MCF 10A (cell line): ENCODE results near the gene ATG4D. TPM values are rescaled to one million over a fixed set of nuclear protein-coding genes. Genes with fewer than 3 reads are reported as not detected.

Source experiments
- BruUV-seq: library from RNA; stranded (reverse); fragments of 400-500 nt; replicated peaks from 2 replicates; lab custom pipeline; 2021; lab: Mats Ljungman, UMichigan
- CTCF ChIA-PET: fragments of 300-600 bp; sonication (Branson Sonifier 250); formaldehyde crosslinking; extraction: SDS; loops from one replicate; lab custom pipeline; 2021; ENCODE audit warnings: antibody characterized with exemption, inconsistent platforms; lab: Yijun Ruan, JAX
- POLR2A ChIA-PET: fragments of 300-600, 350-650 bp; sonication (Branson Sonifier 250); formaldehyde crosslinking; extraction: SDS; loops from one replicate; lab custom pipeline; 2020; ENCODE audit warnings: antibody characterized with exemption, inconsistent platforms; lab: Yijun Ruan, JAX
- DNase-seq: peaks from one replicate; pipeline ENCODE4 v3.0.0-alpha.2; 2018; ENCODE audit not compliant: unreplicated experiment
- H3K27ac Mint-ChIP-seq: one replicate; pipeline ENCODE4 v1.8.0; 2022; ENCODE audit warnings: mild to moderate bottlenecking, low read depth, mixed read lengths; ENCODE audit not compliant: unreplicated experiment
- H3K27me3 Mint-ChIP-seq: one replicate; pipeline ENCODE4 v1.8.0; 2022; ENCODE audit warnings: mixed read lengths; ENCODE audit not compliant: insufficient read depth, unreplicated experiment
- H3K36me3 Mint-ChIP-seq: one replicate; pipeline ENCODE4 v1.8.0; 2022; ENCODE audit warnings: mild to moderate bottlenecking, moderate library complexity, mixed read lengths; ENCODE audit not compliant: insufficient read depth, unreplicated experiment
- H3K4me1 Mint-ChIP-seq: one replicate; pipeline ENCODE4 v1.8.0; 2022; ENCODE audit warnings: mixed read lengths; ENCODE audit not compliant: insufficient read depth, unreplicated experiment
- H3K4me3 Mint-ChIP-seq: one replicate; pipeline ENCODE4 v1.8.0; 2022; ENCODE audit warnings: mild to moderate bottlenecking, moderate library complexity, mixed read lengths; ENCODE audit not compliant: unreplicated experiment
- H3K9me3 Mint-ChIP-seq: one replicate; pipeline ENCODE4 v1.8.0; 2022; ENCODE audit warnings: mixed read lengths; ENCODE audit not compliant: unreplicated experiment
- intact Hi-C: fragments of 100-400 bp; cut with micrococcal nuclease; formaldehyde crosslinking; loops from 2 replicates; pipeline ENCODE4 v1.14.1; 2022
- total RNA-seq: library from RNA; stranded (reverse); gene quantifications from 2 replicates; pipeline ENCODE4 v1.2.3, GENCODE V29; 2022
- TF ChIP-seq, protein P1 (sequence below): fragments of 200-600 bp; IDR thresholded peaks from one replicate; pipeline ENCODE4 v1.8.0; 2022; ENCODE audit warnings: antibody characterized with exemption, mild to moderate bottlenecking; ENCODE audit not compliant: unreplicated experiment

ATG4D gene
- total RNA-seq, 1 experiment from 2014 or later: 22.6 TPM

DNA sequence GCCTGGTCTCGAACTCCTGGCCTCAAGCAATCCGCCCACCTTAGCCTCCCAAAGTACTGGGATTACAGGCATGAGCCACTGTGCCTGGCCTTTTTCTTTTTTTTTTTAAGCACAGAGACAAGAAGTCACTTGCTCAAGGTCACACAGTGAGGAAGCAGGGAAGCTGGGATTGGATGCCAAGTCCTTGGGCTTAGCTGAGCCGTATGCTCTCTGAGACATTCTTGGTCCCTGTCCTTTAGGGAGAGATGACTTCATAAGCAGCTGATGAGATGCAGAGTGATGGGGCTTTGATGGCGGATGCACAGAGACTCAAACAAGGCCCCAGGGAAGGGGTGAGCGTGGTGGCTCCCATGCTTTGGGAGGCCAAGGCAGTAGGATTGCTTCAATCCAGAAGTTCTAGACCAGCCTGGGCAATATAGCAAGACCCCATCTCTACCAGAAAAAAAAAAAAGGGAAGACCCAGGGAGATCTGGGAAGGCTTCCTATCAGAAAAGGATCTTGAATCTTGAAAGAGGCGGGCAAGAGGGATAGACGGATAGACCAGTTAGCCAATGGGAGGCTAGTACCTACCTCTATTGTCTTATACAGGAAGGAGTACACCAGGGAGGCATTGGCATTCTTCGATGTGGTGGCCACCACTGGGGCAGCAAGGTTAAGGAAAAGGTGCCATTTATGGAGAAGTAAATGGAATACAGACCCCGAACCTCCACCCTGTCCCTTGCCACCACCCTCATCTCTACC is 39.5 kb downstream of the ATG4D start:
- ChIA-PET POLR2A (no interaction called here), CTCF (interaction anchor here (0.5 to 9.3 kb wide), 6 partner anchors 12 to 83 kb away, joined by 3 to 248 read pairs (median 8); no protein-coding TSS in a partner anchor)
- TF ChIP-seq, protein P1, sequence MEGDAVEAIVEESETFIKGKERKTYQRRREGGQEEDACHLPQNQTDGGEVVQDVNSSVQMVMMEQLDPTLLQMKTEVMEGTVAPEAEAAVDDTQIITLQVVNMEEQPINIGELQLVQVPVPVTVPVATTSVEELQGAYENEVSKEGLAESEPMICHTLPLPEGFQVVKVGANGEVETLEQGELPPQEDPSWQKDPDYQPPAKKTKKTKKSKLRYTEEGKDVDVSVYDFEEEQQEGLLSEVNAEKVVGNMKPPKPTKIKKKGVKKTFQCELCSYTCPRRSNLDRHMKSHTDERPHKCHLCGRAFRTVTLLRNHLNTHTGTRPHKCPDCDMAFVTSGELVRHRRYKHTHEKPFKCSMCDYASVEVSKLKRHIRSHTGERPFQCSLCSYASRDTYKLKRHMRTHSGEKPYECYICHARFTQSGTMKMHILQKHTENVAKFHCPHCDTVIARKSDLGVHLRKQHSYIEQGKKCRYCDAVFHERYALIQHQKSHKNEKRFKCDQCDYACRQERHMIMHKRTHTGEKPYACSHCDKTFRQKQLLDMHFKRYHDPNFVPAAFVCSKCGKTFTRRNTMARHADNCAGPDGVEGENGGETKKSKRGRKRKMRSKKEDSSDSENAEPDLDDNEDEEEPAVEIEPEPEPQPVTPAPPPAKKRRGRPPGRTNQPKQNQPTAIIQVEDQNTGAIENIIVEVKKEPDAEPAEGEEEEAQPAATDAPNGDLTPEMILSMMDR: no peak
- DNase-seq: no peak
- Mint-ChIP-seq H3K4me3 (no peak overlapping the region), H3K4me1 (peaks cover 7% of the 10 kb centered on the region), H3K27ac (no peak overlapping the region), H3K36me3 (peaks cover 6% of the 10 kb centered on the region), H3K27me3 (peaks cover 18% of the 10 kb centered on the region), H3K9me3 (peaks cover 7% of the 10 kb centered on the region)
- BruUV-seq: no TSS peak
- intact Hi-C loops: no loop called here

DNA sequence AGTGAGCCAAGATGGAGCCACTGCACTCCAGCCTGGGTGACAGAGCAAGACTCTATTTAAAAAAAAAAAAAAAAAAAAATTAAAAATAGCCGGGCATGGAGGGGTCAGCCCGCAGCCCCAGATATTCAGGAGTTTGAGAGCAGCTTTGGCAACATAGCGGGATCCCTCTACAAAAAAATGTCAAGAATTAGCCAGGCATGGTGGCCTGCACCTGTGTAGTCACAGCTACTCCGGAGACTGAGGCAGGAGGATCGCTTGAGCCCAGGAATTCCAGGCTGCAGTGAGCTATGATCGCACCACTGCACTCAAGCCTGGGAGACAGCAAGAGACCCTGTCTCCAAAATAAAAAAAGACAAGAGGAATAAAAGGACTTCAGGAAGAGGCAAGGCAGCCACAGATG is 42.7 kb downstream of the ATG4D start:
- ChIA-PET CTCF (interaction anchor here (0.6 to 9.3 kb wide), 4 partner anchors 25 to 402 kb away, joined by 4 to 248 read pairs (median 4); no protein-coding TSS in a partner anchor), POLR2A (interaction anchor here (1.3 kb wide), 1 partner anchor 16 kb away, joined by 5 read pairs; no protein-coding TSS in a partner anchor)
- H3K27me3 Mint-ChIP-seq: peaks cover 20% of the 10 kb centered on the region
- peaks cover 7% of the 10 kb centered on the region for H3K4me1 Mint-ChIP-seq
- no peak overlapping the region for H3K27ac Mint-ChIP-seq
- peaks cover 7% of the 10 kb centered on the region for H3K9me3 Mint-ChIP-seq
- DNase-seq: no peak
- BruUV-seq: no TSS peak
- TF ChIP-seq, protein P1: no peak
- peak overlapping the region; percentile 13 for H3K4me3 Mint-ChIP-seq
- no peaks in the 10 kb centered on the region for H3K36me3 Mint-ChIP-seq
- intact Hi-C loops: no loop called here

- Mint-ChIP-seq H3K9me3 (peaks cover 7% of the 10 kb centered on the region), H3K27ac (no peak within 1 kb of the TSS), H3K4me3 (peak within 1 kb of the TSS; percentile 13), H3K36me3 (no peaks in the 10 kb centered on the region), H3K27me3 (peaks cover 20% of the 10 kb centered on the region), H3K4me1 (peaks cover 7% of the 10 kb centered on the region)
- TF ChIP-seq, protein P1: no peak
- BruUV-seq: no TSS peak
- CTCF ChIA-PET: interaction anchor here (9.3 kb wide), 1 partner anchor 57 kb away, joined by 248 read pairs; no protein-coding TSS in a partner anchor
- POLR2A ChIA-PET: no interaction called here
- intact Hi-C loops: no loop called here
- DNase-seq: no peak
Measured at GRCh38 chr19:10587022-10587838, 43.5 kb downstream of the ATG4D start, which contains the start of gene AP1M2. AP1M2 (minus strand) TSS chr19:10587312; CDS start chr19:10587231, 81 bp downstream.

- TF ChIP-seq, protein P1: no peak
- peaks cover 7% of the 10 kb centered on the region for H3K9me3 Mint-ChIP-seq
- intact Hi-C loops: no loop called here
- no peaks in the 10 kb centered on the region for H3K36me3 Mint-ChIP-seq
- BruUV-seq: no TSS peak
- peaks cover 7% of the 10 kb centered on the region for H3K4me1 Mint-ChIP-seq
- ChIA-PET POLR2A (no interaction called here), CTCF (interaction anchor here (1.0 kb wide), 1 partner anchor 15 kb away, joined by 3 read pairs; no protein-coding TSS in a partner anchor)
- DNase-seq: no peak
- peak overlapping the region; percentile 13 for H3K4me3 Mint-ChIP-seq
- no peak overlapping the region for H3K27ac Mint-ChIP-seq
- peaks cover 20% of the 10 kb centered on the region for H3K27me3 Mint-ChIP-seq
Measured at GRCh38 chr19:10587839-10588150, 44.1 kb downstream of the ATG4D start.
